Measurements from ENCODE around the gene LTBP2.
A peak's percentile ranks its signal among the peaks of the same experiment; 100 is the strongest.

LTBP2 gene

DNA sequence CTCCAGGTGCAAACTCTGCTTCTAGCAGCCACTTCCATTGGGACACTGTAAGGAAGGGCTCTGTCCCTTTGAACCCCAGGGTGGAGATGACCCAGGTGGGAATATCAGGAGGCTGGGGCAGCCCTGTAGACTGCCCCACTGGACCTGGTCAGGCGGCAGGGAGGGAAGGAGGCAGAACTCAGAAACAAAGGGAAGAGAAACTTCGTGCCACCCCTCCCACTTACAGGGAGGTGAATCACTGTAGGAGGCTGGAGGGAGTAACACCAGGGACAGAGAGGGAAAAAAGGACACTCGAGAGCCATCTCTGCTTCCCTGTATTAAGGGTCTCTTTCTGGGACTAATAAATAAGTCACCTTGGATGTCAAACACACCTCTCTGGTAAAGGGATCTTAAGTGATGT lies 81.0 kb downstream of the LTBP2 start:
- no peak for DNase-seq (ENCODE audit: low read depth)
- H3K4me3 ChIP-seq (ENCODE audit: low read depth, low read length) = no peak overlapping the region
- TF ChIP-seq CTCF (IDR thresholded peaks at IDR 0.05; ENCODE audit: insufficient read depth, low read depth, low read length, missing control alignments) = no peak

- H3K4me3 ChIP-seq (ENCODE audit: low read depth, low read length) = no peak overlapping the region
- no peak for TF ChIP-seq CTCF (IDR thresholded peaks at IDR 0.05; ENCODE audit: insufficient read depth, low read depth, low read length, missing control alignments)
- DNase-seq (ENCODE audit: low read depth) = no peak
Observed at GRCh38 chr14:74528886-74529285, 83.2 kb downstream of the LTBP2 start.

GRCh38 chr14:74528406-74528805 lies 83.6 kb downstream of the LTBP2 start:
- no peak for TF ChIP-seq CTCF (IDR thresholded peaks at IDR 0.05; ENCODE audit: insufficient read depth, low read depth, low read length, missing control alignments)
- DNase-seq (ENCODE audit: low read depth) = no peak
- H3K4me3 ChIP-seq (ENCODE audit: low read depth, low read length) = no peak overlapping the region

DNA sequence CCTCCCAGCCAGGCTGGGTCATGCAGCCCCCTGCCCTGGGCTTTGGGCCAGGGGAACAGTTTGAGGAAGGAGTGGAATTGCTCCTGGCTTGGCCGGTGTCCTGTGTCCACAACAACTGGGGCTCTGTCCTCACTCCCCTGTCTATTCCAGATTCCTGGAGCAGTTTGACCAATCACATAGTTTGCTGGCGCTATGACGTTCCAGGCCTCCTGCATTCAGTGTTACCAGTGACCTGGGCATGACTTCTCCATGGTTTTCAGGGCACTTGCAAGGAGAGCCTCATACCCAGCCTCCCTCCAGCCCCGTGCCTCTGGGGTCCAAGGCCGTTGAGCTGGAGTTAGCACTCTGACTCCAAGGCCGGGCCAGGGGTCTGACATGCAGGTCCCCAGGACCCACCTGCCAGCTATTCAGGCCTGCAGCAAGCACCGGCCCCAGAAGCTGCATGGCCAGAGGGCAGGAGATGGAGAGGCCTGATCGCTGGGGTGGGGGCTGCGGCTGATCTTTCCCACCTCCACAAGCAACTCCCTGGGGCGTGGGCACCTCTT lies 84.2 kb downstream of the LTBP2 start:
- no peak for TF ChIP-seq CTCF (IDR thresholded peaks at IDR 0.05; ENCODE audit: insufficient read depth, low read depth, low read length, missing control alignments)
- no peak overlapping the region for H3K4me3 ChIP-seq (ENCODE audit: low read depth, low read length)
- DNase-seq (ENCODE audit: low read depth) = no peak

DNA sequence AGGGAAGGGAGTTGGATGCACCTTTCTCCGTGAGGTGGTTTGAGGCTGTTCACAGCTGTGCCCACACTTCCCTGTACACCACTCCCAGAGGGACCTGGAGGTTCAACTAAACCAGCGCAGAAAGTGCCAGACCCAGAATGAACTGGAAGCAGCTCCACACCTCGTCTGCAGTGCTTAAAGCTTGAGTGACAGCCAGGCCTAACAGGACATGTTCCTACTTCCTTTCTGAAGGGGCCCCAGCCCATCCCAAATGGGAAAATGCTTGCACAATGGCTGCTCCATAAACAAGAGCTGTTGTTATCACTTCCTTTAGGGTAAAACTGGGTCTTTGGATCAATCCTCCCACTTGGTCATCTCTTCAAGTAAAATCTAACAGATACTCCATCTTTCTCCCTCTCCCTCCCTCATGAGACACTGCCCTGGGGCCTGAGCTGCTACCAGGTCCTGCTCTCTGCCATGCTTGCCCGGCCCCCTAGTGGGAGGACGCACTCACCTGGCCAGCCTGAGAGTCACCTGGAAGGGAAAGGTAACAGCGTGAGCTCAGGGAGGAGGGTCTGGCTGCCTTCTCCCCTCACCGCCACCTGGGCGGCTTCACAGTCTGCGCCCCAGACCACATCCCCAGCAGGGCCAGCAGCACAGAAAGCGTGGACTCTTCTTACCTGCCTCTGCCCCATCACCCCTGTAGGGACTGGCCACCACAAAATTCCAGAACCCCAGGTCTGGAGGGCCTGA lies 85.0 kb downstream of the LTBP2 start:
- no peak for TF ChIP-seq CTCF (IDR thresholded peaks at IDR 0.05; ENCODE audit: insufficient read depth, low read depth, low read length, missing control alignments)
- DNase-seq (ENCODE audit: low read depth) = no peak
- H3K4me3 ChIP-seq (ENCODE audit: low read depth, low read length) = no peak overlapping the region

DNA sequence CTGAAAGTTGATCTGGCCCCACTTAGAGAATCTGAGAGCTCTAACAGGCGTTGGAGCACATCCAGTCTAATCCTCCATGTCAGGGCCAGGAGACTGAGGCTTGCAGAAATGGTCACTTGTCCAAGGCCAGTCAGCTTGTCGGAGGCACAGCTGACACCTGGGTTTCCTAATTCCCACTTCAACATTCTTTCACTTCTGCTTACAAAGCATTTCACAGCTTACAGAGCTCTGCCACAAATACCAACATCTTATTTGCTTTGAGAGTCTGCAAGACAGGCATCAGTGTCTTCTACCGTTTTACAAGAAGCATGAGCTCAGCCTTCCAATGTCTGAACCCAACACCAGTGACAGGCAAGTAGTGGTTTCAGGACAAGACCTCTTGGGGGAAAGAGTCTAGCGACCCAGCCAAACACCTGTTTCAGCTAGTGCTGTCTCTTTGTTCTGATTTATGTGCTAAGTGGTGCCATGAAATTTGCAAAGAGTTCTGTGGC lies 86.6 kb downstream of the LTBP2 start:
- peak; percentile 51 for DNase-seq (ENCODE audit: low read depth)
- no peak for TF ChIP-seq CTCF (IDR thresholded peaks at IDR 0.05; ENCODE audit: insufficient read depth, low read depth, low read length, missing control alignments)
- no peak overlapping the region for H3K4me3 ChIP-seq (ENCODE audit: low read depth, low read length)

- H3K4me3 ChIP-seq (ENCODE audit: low read depth, low read length) = no peak overlapping the region
- TF ChIP-seq CTCF (IDR thresholded peaks at IDR 0.05; ENCODE audit: insufficient read depth, low read depth, low read length, missing control alignments) = no peak
Observed at GRCh38 chr14:74524812-74525135, 87.3 kb downstream of the LTBP2 start.

More at GRCh38 chr14:74524812-74525135, 87.3 kb downstream of the LTBP2 start:
- no peak for DNase-seq (ENCODE audit: low read depth)

All from GM12865 (cell line).